Nephron (organoid): ENCODE results near the gene B3GNT2.

Source experiments
- H3K27ac Mint-ChIP-seq, 3 experiments: 2 replicates each; pipeline ENCODE4 v1.8.0; 2020; ENCODE audit warnings: mixed read lengths in 3 of 3, mild to moderate bottlenecking in 2 of 3, moderate library complexity in 1 of 3
- H3K27me3 Mint-ChIP-seq: 2 replicates; pipeline ENCODE4 v1.8.0; 2021; ENCODE audit warnings: low read depth, mild to moderate bottlenecking, moderate library complexity, mixed read lengths
- H3K36me3 Mint-ChIP-seq: 2 replicates; pipeline ENCODE4 v1.8.0; 2020; ENCODE audit warnings: low read depth, mixed read lengths
- H3K4me1 Mint-ChIP-seq: 2 replicates; pipeline ENCODE4 v1.8.0; 2020; ENCODE audit warnings: mixed read lengths
- H3K4me3 Mint-ChIP-seq, 3 experiments: 2 replicates each; pipeline ENCODE4 v1.8.0; 2020; ENCODE audit warnings: mild to moderate bottlenecking in 3 of 3, mixed read lengths in 3 of 3, moderate library complexity in 2 of 3
- H3K9me3 Mint-ChIP-seq: 2 replicates; pipeline ENCODE4 v1.8.0; 2020; ENCODE audit warnings: mixed read lengths
- CTCF ChIP-seq, 3 experiments: fragments of 200-600 bp; sonication (generic); IDR thresholded peaks; one replicate each; pipeline ENCODE4 v1.5.0; 2021; ENCODE audit warnings: antibody characterized with exemption in 3 of 3; ENCODE audit not compliant: unreplicated experiment in 3 of 3

Gene B3GNT2

GRCh38 chr2:62201307-62201706, 5.4 kb downstream of the B3GNT2 start:
- Mint-ChIP-seq H3K4me3 (no peak overlapping the region), H3K27ac (no peak overlapping the region)

GRCh38 chr2:62202019-62202722, 6.3 kb downstream of the B3GNT2 start:
- Mint-ChIP-seq H3K27ac (no peak overlapping the region), H3K4me1 (peaks cover 24% of the 10 kb centered on the region), H3K27me3 (peaks cover 24% of the 10 kb centered on the region), H3K4me3 (no peak overlapping the region), H3K36me3 (no peaks in the 10 kb centered on the region), H3K9me3 (no peaks in the 10 kb centered on the region)
- no peak for TF ChIP-seq CTCF (IDR thresholded peaks at IDR 0.05; ENCODE audit: unreplicated experiment in 3 of 3)

More at GRCh38 chr2:62201307-62201706, 5.4 kb downstream of the B3GNT2 start:
- peaks cover 24% of the 10 kb centered on the region for H3K27me3 Mint-ChIP-seq
- peaks cover 24% of the 10 kb centered on the region for H3K4me1 Mint-ChIP-seq
- H3K36me3 Mint-ChIP-seq = no peaks in the 10 kb centered on the region
- no peaks in the 10 kb centered on the region for H3K9me3 Mint-ChIP-seq
- no peak for TF ChIP-seq CTCF (IDR thresholded peaks at IDR 0.05; ENCODE audit: unreplicated experiment in 3 of 3)

- Mint-ChIP-seq H3K4me3 (no peak overlapping the region), H3K36me3 (no peaks in the 10 kb centered on the region), H3K27ac (no peak overlapping the region), H3K9me3 (no peaks in the 10 kb centered on the region), H3K4me1 (peaks cover 23% of the 10 kb centered on the region), H3K27me3 (peaks cover 18% of the 10 kb centered on the region)
- no peak for TF ChIP-seq CTCF (IDR thresholded peaks at IDR 0.05; ENCODE audit: unreplicated experiment in 3 of 3)
Observed at GRCh38 chr2:62202729-62203128, 6.8 kb downstream of the B3GNT2 start.

- H3K27me3 Mint-ChIP-seq = peaks cover 12% of the 10 kb centered on the region
Observed at GRCh38 chr2:62203459-62203858, 7.5 kb downstream of the B3GNT2 start.

GRCh38 chr2:62204998-62205496, 9.1 kb downstream of the B3GNT2 start:
- H3K4me3 Mint-ChIP-seq = no peak overlapping the region
- TF ChIP-seq CTCF (IDR thresholded peaks at IDR 0.05; ENCODE audit: unreplicated experiment in 3 of 3) = no peak
- peaks cover 1% of the 10 kb centered on the region for H3K36me3 Mint-ChIP-seq
- peaks cover 17% of the 10 kb centered on the region for H3K4me1 Mint-ChIP-seq
- H3K9me3 Mint-ChIP-seq = no peaks in the 10 kb centered on the region
- H3K27ac Mint-ChIP-seq = no peak overlapping the region
- H3K27me3 Mint-ChIP-seq = peaks cover 1% of the 10 kb centered on the region

More at GRCh38 chr2:62203459-62203858, 7.5 kb downstream of the B3GNT2 start:
- no peak overlapping the region for H3K4me3 Mint-ChIP-seq
- H3K4me1 Mint-ChIP-seq = peaks cover 23% of the 10 kb centered on the region
- no peaks in the 10 kb centered on the region for H3K9me3 Mint-ChIP-seq
- no peak for TF ChIP-seq CTCF (IDR thresholded peaks at IDR 0.05; ENCODE audit: unreplicated experiment in 3 of 3)
- no peaks in the 10 kb centered on the region for H3K36me3 Mint-ChIP-seq
- H3K27ac Mint-ChIP-seq = no peak overlapping the region

- no peaks in the 10 kb centered on the region for H3K9me3 Mint-ChIP-seq
- no peaks in the 10 kb centered on the region for H3K27me3 Mint-ChIP-seq
- H3K4me3 Mint-ChIP-seq = no peak overlapping the region
- no peak overlapping the region for H3K27ac Mint-ChIP-seq
- peaks cover 17% of the 10 kb centered on the region for H3K4me1 Mint-ChIP-seq
- peaks cover 4% of the 10 kb centered on the region for H3K36me3 Mint-ChIP-seq
- TF ChIP-seq CTCF (IDR thresholded peaks at IDR 0.05; ENCODE audit: unreplicated experiment in 3 of 3) = no peak
Observed at GRCh38 chr2:62205554-62205953, 9.6 kb downstream of the B3GNT2 start.
